GM21717 (cell line): ENCODE data around the gene NDFIP2.

ENCODE experiments used
- ATAC-seq: cut with Tn5 transposase; IDR thresholded peaks from one replicate; pipeline ENCODE4 v1.9.1; 2021; ENCODE audit warnings: mild to moderate bottlenecking, moderate library complexity; ENCODE audit not compliant: unreplicated experiment

Gene NDFIP2

GRCh38 chr13:79492918-79493594 lies 12.1 kb downstream of the NDFIP2 start:
- ATAC-seq = no peak

- peak; percentile 78 for ATAC-seq
Observed at GRCh38 chr13:79496188-79496587, 15.2 kb downstream of the NDFIP2 start.

- no peak for ATAC-seq
Observed at GRCh38 chr13:79497064-79497463, 16.1 kb downstream of the NDFIP2 start.

GRCh38 chr13:79497852-79498251 lies 16.9 kb downstream of the NDFIP2 start:
- ATAC-seq = no peak

GRCh38 chr13:79500829-79501228 lies 19.9 kb downstream of the NDFIP2 start:
- ATAC-seq = no peak

GRCh38 chr13:79501538-79502232 lies 20.7 kb downstream of the NDFIP2 start:
- ATAC-seq = no peak

- no peak for ATAC-seq
Observed at GRCh38 chr13:79502859-79503468, 22.0 kb downstream of the NDFIP2 start.

- ATAC-seq = no peak
Observed at GRCh38 chr13:79503473-79504017, 22.6 kb downstream of the NDFIP2 start.

- ATAC-seq = no peak
Observed at GRCh38 chr13:79508224-79508961, 27.4 kb downstream of the NDFIP2 start.

GRCh38 chr13:79511611-79512010 lies 30.7 kb downstream of the NDFIP2 start:
- ATAC-seq = no peak

GRCh38 chr13:79512950-79513349 lies 32.0 kb downstream of the NDFIP2 start:
- ATAC-seq = no peak

GRCh38 chr13:79516595-79516994 lies 35.6 kb downstream of the NDFIP2 start:
- ATAC-seq = no peak

GRCh38 chr13:79519255-79519654 lies 38.3 kb downstream of the NDFIP2 start:
- no peak for ATAC-seq

GRCh38 chr13:79522583-79522982 lies 41.6 kb downstream of the NDFIP2 start:
- ATAC-seq = peak; percentile 93

GRCh38 chr13:79525064-79525857 lies 44.3 kb downstream of the NDFIP2 start:
- no peak for ATAC-seq

GRCh38 chr13:79527698-79528097 lies 46.7 kb downstream of the NDFIP2 start:
- no peak for ATAC-seq

GRCh38 chr13:79528356-79528755 lies 47.4 kb downstream of the NDFIP2 start:
- ATAC-seq = no peak

- ATAC-seq = no peak
Observed at GRCh38 chr13:79528759-79529191, 47.8 kb downstream of the NDFIP2 start.

- ATAC-seq = no peak
Observed at GRCh38 chr13:79529817-79530216, 48.9 kb downstream of the NDFIP2 start.

GRCh38 chr13:79530270-79530669 lies 49.3 kb downstream of the NDFIP2 start:
- ATAC-seq = no peak
